HG03135 (cell line): Measurements from ENCODE around the gene CACNB4.
A peak's percentile ranks its signal among the peaks of the same experiment; 100 is the strongest.
"Not testable (repeated sequence)": the region's sequence is repeated elsewhere in the genome, so short reads cannot be mapped to it uniquely, and the experiment has no call there.

Experiments
- ATAC-seq: cut with Tn5 transposase; IDR thresholded peaks from one replicate; pipeline ENCODE4 v1.9.1; 2021; ENCODE audit warnings: mild to moderate bottlenecking, moderate library complexity; ENCODE audit not compliant: unreplicated experiment

The CACNB4 gene

GRCh38 chr2:151946899-151947812 is 151.7 kb downstream of the CACNB4 start:
- peak; percentile 71 for ATAC-seq

GRCh38 chr2:151946250-151946884 is 152.5 kb downstream of the CACNB4 start:
- ATAC-seq: no peak

- no peak for ATAC-seq
These were observed 153.2 kb downstream of the CACNB4 start for GRCh38 chr2:151945602-151946001.

GRCh38 chr2:151945186-151945585 is 153.7 kb downstream of the CACNB4 start:
- no peak for ATAC-seq

GRCh38 chr2:151943461-151943860 is 155.4 kb downstream of the CACNB4 start:
- no peak for ATAC-seq

- not testable (repeated sequence) for ATAC-seq
These were observed 156.2 kb downstream of the CACNB4 start for GRCh38 chr2:151942540-151943205.

- ATAC-seq: no peak
These were observed 160.9 kb downstream of the CACNB4 start for GRCh38 chr2:151937966-151938365.

GRCh38 chr2:151936626-151937025 is 162.2 kb downstream of the CACNB4 start:
- ATAC-seq: no peak

- no peak for ATAC-seq
These were observed 165.5 kb downstream of the CACNB4 start for GRCh38 chr2:151933266-151933804.

- no peak for ATAC-seq
These were observed 167.1 kb downstream of the CACNB4 start for GRCh38 chr2:151931756-151932155.

- ATAC-seq: no peak
These were observed 167.7 kb downstream of the CACNB4 start for GRCh38 chr2:151931030-151931611.

- ATAC-seq: no peak
These were observed 168.8 kb downstream of the CACNB4 start for GRCh38 chr2:151930042-151930441.

GRCh38 chr2:151928380-151928779 is 170.5 kb downstream of the CACNB4 start:
- ATAC-seq: no peak

GRCh38 chr2:151927501-151928221 is 171.2 kb downstream of the CACNB4 start:
- ATAC-seq: no peak

GRCh38 chr2:151922845-151923666 is 175.8 kb downstream of the CACNB4 start:
- no peak for ATAC-seq

GRCh38 chr2:151919786-151920185 is 179.1 kb downstream of the CACNB4 start:
- ATAC-seq: no peak

- no peak for ATAC-seq
These were observed 180.5 kb downstream of the CACNB4 start for GRCh38 chr2:151918308-151918707.

GRCh38 chr2:151916632-151917031 is 182.2 kb downstream of the CACNB4 start:
- ATAC-seq: no peak

GRCh38 chr2:151915629-151916025 is 183.2 kb downstream of the CACNB4 start:
- ATAC-seq: not testable (repeated sequence)
